A204.1 (cell line): ENCODE results near the gene ARHGAP5.
A peak's percentile ranks its signal among the peaks of the same experiment; 100 is the strongest.

ENCODE experiments used
- FAIRE-seq: peaks from 2 replicates; lab custom pipeline; 2012; peaks lifted over from hg19 to GRCh38; lab: Jason Lieb, UNC

ARHGAP5 gene

DNA sequence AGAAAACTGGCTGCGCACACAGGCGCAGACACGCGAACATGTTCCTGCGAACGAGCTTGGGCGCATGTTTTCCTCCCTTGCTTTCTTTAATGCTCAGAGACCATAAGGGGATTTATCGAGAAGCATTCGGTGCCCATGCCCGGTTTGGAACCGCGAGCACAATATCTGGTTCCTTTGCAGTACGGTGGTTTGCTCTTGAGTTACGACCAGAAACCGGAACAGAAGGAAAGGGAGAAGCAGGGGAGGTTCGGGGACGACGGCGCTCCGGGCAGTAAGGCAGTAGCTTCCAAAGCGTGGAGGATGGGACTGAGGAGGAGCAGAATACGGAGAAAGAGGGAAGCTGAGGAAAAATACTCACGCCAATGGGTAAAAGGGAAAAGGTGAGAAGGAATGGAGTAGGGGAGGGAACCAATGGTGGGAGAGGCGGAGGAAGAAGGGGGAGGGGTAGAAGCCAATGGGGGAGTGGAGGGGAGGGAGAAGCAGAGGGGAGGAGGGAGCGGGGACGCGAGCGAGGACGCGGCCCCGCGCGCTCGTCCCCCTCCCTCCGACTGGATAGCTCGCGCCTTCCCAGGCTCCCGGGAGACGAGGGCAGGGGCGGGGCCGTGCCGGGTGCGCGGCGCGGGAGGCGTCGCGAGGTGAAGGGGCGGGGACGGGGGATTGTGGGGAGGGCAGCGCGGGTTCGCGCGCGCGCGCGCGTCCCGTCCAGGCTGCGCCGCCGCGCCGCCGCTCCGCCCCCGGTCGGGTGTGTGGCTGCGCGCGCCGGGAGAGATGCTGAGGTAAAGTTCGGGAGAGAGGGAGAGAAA, 625 bp upstream of the ARHGAP5 start:
- peak; percentile 55 for FAIRE-seq

- no peak for FAIRE-seq
Observed at GRCh38 chr14:32078023-32078857, 1.1 kb downstream of the ARHGAP5 start.

- FAIRE-seq, result peak; percentile 3
Observed at GRCh38 chr14:32078858-32079216, 1.7 kb downstream of the ARHGAP5 start.

- peak; percentile 23 for FAIRE-seq
Observed at GRCh38 chr14:32079264-32079663, 2.2 kb downstream of the ARHGAP5 start.

DNA sequence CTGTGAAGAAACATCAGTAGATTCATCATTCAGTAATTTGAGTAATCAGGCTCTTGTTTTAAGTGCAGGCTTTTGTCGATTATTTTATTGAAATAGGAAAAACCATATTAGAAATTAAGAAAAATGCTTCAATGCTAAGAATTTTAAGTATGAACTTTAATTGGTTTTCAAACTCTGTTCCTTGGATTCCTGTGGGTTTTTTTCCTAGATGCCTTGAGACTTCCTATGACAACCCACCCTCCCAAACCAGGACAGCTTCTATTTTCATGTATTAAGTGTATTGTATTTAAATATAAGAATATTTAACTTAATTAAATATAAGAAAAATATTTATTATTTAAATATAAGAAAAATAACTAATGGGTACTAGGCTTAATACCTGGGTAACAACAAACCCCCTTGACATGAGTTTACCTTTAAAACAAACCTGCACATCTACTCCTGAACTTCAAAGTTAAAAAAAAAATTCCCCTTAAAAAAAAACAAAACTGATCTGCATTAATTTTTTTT, 3.0 kb downstream of the ARHGAP5 start:
- peak; percentile 32 for FAIRE-seq

DNA sequence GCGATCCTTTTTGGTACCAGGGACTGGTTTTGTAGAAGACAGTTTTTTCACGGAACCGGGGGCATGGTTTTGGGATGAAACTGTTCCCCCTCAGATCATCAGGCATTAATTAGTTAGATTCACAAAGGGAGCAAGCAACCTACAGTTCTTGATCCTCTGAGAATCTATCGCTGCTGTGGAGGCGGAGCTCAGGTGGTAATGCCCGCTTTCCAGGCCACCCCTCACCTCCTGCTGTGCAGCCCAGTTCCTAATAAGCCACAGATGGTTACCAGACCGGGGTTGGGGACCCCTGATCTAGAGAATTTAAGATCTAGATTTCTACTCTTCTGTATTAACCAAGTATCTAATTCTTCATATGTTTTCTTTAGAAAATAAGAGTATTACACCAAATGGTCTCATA, 4.8 kb downstream of the ARHGAP5 start:
- no peak for FAIRE-seq

DNA sequence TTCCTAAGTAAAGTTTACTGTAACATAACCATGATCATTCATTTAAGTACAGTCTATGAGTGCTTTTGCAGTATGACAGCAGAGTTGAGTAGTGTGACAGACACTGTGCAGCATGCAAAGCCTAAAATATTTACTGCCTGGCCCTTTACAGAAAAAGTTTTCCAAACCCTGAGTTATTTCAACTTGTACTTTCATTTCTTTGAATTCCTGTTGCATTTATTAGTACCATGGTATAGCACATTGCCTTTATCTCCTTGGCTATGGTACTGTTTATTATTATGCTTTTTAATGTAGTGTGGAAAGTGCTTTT, 6.2 kb downstream of the ARHGAP5 start:
- no peak for FAIRE-seq

DNA sequence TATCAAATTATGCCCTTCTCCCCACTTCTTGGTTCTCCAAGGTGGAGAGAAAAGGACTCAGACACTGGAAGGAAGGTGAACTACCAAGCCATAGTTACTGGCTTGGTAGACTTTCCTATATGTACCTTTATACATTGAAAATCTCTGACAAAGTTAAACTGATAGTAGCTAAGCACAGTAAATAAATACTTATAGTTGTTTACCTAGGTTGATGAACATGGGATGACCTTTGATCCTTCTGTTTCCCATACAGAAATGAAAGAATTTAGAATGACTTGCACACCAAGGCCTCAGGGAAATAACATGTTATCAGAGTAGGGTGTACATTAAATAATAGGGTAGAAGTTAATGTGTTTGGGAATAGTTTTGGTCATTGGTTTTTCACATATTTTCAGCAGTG, 6.7 kb downstream of the ARHGAP5 start:
- FAIRE-seq, result no peak

GRCh38 chr14:32085182-32085844, 8.2 kb downstream of the ARHGAP5 start:
- FAIRE-seq, result peak; percentile 79

GRCh38 chr14:32085845-32086383, 8.8 kb downstream of the ARHGAP5 start:
- FAIRE-seq, result no peak

GRCh38 chr14:32087173-32087861, 10.2 kb downstream of the ARHGAP5 start:
- FAIRE-seq, result no peak

- peak; percentile 62 for FAIRE-seq
Observed at GRCh38 chr14:32087907-32088306, 10.8 kb downstream of the ARHGAP5 start.

DNA sequence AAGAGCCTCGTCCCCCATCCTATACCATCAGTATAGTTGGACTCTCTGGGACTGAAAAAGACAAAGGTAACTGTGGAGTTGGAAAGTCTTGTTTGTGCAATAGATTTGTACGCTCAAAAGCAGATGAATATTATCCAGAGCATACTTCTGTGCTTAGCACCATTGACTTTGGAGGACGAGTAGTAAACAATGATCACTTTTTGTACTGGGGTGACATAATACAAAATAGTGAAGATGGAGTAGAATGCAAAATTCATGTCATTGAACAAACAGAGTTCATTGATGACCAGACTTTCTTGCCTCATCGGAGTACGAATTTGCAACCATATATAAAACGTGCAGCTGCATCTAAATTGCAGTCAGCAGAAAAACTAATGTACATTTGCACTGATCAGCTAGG, 13.6 kb downstream of the ARHGAP5 start:
- FAIRE-seq, result no peak

GRCh38 chr14:32099473-32099872, 22.4 kb downstream of the ARHGAP5 start:
- no peak for FAIRE-seq

DNA sequence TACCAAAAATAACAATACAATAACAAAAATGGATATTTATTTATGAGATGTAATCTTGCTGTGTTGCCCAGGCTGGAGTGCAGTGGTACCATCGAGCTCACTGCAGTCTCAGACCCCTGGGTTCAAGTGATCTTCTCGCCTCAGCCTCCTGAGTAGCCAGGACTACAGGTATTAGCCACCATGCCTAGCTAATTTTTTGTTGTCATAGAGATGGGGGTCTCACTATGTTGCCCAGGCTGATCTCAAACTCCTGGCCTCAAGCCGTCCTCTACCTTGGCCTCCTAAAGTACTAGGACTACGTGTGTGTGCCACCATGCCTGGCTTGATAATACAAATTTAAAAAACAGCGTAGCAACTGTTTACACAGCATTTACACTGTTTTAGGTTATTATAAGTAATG, 23.1 kb downstream of the ARHGAP5 start:
- no peak for FAIRE-seq

GRCh38 chr14:32102152-32102787, 25.2 kb downstream of the ARHGAP5 start:
- FAIRE-seq, result no peak

DNA sequence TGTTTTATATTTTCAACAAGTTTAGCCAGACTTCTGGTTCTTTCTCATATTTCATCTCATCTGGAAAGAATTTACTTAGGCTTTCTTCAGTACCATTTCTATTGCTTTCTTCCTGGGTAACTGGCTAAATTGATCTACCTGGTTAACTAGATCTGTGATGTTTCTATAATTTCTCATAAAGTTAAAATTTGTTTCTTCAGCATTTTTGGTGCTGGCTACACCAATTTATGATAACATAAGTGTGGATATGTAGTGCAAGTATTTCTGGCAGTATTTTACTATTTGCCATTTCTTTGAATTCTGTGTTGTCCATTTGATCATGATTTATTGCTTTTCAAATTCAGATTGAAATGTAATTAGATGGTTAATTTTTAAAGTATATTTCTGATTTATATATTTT, 25.9 kb downstream of the ARHGAP5 start:
- peak; percentile 34 for FAIRE-seq

DNA sequence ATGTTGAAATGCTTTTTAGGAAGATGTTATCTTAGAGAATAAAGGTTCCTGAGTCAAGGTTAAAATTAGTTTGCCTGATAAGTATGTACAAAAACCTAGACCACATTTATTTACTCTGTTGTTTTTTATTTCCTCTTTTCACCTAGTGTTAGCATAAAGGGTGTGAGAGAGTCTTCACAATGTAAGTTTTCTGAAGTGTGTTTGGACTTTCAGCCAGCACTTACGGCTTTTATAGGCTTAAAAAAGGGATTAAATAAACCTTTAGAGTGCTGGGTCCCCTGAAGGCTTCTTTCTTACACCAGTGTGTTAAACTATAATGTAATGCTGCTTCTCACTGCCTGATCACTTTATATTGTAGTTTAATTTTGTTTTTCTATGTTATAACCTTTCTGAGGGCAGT, 27.2 kb downstream of the ARHGAP5 start:
- no peak for FAIRE-seq

DNA sequence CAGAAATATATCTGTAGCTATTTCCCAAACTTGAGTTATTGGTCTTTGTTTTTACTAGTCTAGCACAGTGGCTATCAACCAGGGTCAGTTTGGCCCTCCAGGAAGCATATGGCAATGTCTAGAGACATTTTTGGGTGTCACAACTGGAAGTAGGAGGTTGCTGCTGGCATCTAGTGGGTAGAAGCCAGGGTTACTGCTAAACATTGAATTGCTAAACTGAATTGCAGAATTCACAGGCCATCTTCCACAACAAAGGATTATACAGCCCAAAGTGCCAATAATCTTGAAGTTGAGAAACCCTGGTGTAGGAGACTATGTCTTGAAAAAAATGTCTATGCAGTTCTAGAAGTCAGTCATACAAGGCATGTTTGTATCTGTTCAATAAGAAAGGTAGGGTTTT, 27.7 kb downstream of the ARHGAP5 start:
- FAIRE-seq, result no peak

DNA sequence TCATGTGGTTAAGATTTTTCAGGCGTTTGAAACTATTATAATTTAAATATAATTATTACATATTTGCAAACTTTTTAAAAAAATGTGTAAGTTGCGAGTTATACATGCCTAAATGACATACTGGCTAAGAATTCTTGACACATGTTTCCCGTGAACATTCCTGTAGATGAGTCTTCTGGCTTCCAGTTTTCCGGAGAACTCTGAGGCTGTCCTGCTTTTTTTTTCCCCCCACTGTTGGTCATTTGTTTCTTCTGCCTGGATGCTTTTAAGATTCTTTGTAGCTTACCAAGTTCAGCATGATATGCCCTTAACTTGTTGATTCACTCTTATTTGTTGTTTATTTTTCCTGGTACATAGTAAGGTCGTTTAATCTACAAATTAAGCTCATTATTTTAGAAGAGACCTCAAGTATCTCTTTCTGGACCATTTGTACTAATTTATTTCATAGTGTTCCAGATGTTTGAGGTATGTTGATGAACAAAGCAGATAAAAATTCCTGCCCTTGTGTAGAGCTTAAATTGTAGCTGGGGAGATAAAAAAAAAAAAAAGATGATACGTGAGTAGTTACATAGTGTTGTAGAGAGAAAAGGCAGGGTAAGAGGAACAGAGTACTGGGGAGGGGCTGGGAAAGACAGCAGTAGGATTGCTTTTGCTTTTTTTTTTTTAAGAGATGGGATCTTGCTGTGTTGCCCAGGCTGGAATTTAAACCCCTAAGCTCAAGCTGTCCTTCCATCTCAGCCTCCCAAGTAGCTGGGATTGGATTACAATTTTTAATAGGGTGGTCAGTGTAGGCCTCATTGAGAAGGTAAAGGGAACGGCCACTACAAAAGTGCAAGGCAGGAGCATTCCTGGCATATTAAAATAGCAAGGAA, 32.8 kb downstream of the ARHGAP5 start:
- FAIRE-seq, result no peak

- no peak for FAIRE-seq
Observed at GRCh38 chr14:32110548-32110896, 33.4 kb downstream of the ARHGAP5 start.
